H54 (cell line): ENCODE data around the gene EPYC.
A peak's percentile ranks its signal among the peaks of the same experiment; 100 is the strongest.

Experiments
- DNase-seq: peaks from one replicate; pipeline ENCODE4 v3.0.0; 2011; ENCODE audit warnings: low spot score, mixed read lengths; ENCODE audit not compliant: insufficient read length
- FAIRE-seq: peaks from 3 replicates; lab custom pipeline; 2011; peaks lifted over from hg19 to GRCh38; lab: Jason Lieb, UNC
- POLR2A ChIP-seq: IDR thresholded peaks from 2 replicates; pipeline ENCODE4 v1.6.1; 2011; ENCODE audit warnings: low read depth, mild to moderate bottlenecking, low read length

EPYC gene

GRCh38 chr12:90979951-90980350 is 24.8 kb downstream of the EPYC start:
- TF ChIP-seq POLR2A = no peak
- FAIRE-seq (no peak), DNase-seq (no peak)

DNA sequence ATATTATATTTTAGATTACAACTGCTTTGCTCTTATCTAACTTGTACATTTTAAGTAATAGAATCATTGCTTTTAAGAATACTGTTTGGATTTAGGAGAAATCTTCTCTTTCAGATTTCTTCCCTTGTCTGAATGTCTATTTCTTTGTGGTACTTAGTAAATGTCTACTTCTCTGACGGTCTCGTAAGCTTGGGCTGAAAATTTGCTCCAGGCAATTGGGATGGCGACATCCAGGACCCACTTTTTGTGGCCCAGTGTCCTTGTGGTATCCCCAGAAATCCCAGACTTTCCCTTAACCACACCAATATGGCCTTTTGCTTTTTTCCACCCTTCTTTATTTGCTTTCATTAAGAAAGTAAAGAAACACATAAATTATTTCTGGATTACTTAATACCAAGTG is 25.8 kb downstream of the EPYC start:
- TF ChIP-seq POLR2A = no peak
- DNase-seq (no peak), FAIRE-seq (no peak)

GRCh38 chr12:90978117-90978770 is 26.5 kb downstream of the EPYC start:
- TF ChIP-seq POLR2A = no peak
- DNase-seq (peak; percentile 9), FAIRE-seq (peak; percentile 87)

DNA sequence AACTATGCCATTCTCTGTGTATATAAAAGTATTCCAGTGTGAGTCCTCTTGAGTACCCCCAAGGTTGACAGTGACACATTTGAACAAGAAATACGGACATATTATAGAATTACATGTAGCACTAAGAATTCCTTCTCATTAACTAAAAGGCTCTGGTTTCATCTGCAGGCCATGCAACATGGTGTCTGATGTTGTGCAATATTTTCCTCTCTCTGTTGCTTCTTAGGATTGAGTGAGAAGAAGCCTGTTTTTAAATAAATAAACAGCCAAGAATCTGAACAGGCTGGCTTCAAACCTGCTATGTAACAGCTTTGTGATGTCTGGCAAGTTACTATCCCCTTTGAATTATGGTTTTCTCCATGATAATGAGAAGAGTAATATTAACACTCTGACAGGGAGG is 27.5 kb downstream of the EPYC start:
- no peak for TF ChIP-seq POLR2A
- DNase-seq (no peak), FAIRE-seq (no peak)

- no peak for DNase-seq
- no peak for FAIRE-seq
- no peak for TF ChIP-seq POLR2A
Measured at GRCh38 chr12:90974286-90974685, 30.5 kb downstream of the EPYC start.

- FAIRE-seq = no peak
- DNase-seq = no peak
- no peak for TF ChIP-seq POLR2A
Measured at GRCh38 chr12:90972226-90972625, 32.5 kb downstream of the EPYC start.

- TF ChIP-seq POLR2A = no peak
- FAIRE-seq (no peak), DNase-seq (no peak)
Measured at GRCh38 chr12:90970911-90971310, 33.9 kb downstream of the EPYC start.

- TF ChIP-seq POLR2A = no peak
- DNase-seq (no peak), FAIRE-seq (no peak)
Measured at GRCh38 chr12:90970471-90970870, 34.3 kb downstream of the EPYC start.

DNA sequence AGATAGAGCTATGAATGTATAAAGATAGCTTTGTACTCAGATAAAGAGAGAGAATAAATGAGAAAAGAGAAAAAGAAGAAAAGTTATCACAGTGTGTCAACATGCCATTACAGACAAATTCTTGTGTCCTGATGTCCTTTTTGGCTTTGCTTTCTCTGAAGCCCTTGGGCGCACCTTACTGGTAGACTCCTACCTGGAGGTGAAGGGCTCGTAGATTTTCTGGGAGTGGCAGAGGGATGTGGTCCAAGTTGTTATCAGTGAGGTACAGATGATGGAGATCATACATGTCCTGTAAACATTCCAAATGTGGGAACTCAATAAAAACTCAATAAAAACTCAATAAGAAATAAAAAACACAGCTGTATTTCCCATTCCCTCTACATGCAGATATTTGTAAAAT is 34.9 kb downstream of the EPYC start:
- FAIRE-seq (no peak), DNase-seq (no peak)

GRCh38 chr12:90969346-90969745 is 35.4 kb downstream of the EPYC start:
- FAIRE-seq = no peak
- no peak for DNase-seq
- no peak for TF ChIP-seq POLR2A

More for the DNA sequence above, 34.9 kb downstream of the EPYC start:
- TF ChIP-seq POLR2A = no peak

DNA sequence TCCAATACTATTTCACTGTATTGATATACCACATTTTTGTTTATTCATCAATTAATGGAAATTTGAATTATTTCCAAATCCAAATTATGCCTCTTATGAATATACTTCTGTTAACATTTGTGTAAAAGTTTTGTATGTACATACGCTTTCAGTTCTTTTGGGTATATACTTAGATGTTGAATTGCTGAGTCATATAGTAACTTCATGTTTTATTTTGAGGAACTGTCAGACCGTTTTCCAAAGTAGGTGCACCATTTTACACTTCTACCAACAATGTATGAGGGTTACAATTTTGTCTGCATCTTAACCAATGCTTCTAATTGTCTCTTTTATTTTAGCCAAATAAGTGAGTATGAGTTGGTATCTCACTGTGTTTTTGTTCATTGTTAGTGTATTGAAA is 39.6 kb downstream of the EPYC start:
- DNase-seq (no peak), FAIRE-seq (no peak)
- no peak for TF ChIP-seq POLR2A

DNA sequence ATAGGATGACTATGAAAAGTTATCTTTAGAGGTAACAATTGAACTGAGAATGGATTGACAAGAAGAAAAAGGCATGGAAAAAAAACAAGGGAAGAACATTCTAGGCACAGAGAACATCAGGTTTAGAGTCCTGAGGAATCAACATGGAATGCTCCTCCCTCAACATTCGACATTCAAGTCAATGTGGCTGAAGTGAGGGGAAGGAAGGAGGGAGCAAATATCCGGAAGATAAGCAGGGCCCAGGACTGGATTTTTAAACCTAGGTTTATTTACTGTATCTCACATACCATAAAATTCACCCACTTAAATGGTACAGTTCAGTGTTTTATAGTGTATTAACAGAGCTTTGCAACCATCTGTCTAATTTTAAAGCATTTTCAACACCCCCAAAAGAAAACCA is 40.2 kb downstream of the EPYC start:
- no peak for FAIRE-seq
- no peak for TF ChIP-seq POLR2A
- DNase-seq = no peak

DNA sequence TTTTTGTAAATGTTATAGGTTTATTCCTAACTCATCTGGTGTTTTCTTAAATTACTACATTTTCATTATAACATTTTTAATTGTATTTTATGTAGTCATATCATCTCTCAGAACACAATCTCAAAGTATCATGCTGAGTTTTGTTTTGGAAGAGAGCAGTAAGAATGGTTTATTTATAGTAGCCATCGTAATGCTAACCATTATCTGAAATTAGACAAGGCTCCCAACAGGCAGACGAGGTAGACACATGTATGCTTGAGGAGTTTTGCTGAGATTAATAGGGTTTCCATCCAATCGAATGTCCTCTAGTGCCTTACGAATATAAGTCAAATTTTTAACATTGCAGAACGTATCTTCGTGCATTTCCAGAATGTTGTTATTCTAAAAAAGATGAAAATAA is 40.8 kb downstream of the EPYC start:
- no peak for DNase-seq
- no peak for FAIRE-seq
- TF ChIP-seq POLR2A = no peak

DNA sequence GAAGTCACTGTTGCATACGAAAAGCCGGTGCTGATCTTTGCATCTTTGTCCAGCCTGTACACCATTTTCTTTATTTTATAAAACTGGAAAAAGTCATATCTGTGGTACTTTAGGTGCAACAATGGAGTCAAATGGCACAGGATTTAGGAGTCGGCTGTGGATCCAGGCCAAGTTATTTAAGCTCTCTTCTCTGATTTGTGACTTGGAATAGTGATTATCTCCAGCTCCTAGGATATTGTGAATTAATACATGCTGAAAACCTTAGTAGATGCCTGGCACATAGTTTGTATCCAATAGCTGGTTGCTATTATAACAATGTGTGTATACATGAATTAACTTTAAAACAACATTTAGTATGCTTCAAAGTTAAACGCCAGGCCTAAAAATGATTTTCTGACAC is 43.6 kb downstream of the EPYC start:
- DNase-seq (no peak), FAIRE-seq (no peak)
- no peak for TF ChIP-seq POLR2A

DNA sequence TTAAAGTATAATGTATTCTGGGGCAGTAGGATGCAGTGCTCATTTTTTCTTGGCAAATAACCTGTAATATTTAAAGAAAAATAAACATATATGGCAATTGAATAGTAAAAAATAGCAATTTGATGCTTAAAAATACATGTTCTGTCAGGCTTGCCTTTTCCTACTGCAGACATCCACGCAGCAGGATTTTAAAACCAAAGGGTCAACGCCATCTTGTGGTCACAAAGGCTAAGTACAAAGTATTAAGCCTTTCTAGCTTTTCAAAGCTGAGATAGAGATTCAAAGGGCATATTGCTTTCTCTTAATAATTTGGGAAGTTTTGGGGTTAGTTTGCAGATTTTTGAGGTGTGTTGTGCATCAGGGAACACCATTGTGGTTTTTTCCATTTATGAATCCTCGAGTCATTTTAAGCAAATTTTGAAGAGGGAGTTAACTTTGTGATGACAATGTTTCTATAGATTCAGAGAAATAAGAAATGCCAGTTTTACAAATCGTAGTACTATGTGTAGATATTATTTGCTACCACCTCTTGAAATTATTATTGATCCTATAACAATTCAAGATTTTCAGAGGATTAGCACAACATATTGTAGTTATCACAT is 45.1 kb downstream of the EPYC start:
- DNase-seq (no peak), FAIRE-seq (peak; percentile 69)
- TF ChIP-seq POLR2A = no peak
